Activated gamma-delta T cell treated with Interleukin-2 at 50 U/mL for 16 hours (primary cell): ENCODE data around the gene WDFY3.
"Not testable (repeated sequence)": the region's sequence is repeated elsewhere in the genome, so short reads cannot be mapped to it uniquely, and the experiment has no call there.

ENCODE experiments used
- DNase-seq: peaks from one replicate; pipeline ENCODE4 v3.0.0-alpha.2; 2020

Gene WDFY3

DNA sequence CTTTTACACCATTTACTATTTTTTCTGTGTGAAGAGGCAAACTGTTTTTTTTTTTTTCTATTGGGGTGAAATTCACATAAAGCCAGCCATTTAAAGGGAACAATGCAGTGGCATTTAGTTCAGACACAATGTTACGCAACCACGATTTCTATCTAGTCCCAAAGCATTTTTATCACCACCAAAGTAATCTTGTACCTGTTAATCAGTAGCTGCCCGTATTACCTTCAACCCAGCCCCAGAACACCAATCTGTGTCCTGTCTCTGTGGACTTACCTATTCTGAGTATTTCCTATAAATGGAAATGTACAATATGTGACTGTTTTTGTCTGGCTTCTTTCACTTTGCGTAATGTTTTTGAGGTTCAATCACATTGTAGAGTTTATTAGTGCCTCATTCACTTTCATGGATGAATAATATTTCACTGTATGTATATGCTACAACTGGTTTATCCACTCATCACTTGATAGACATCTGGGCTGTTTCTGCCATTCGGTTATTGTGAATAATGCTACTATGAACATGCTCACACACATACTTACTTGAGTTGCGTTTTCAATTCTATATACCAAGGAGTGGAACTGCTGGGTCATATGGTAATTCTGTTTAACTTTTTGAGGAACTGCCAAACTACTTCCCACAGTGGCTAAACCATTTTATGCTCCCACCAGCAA lies 267.4 kb downstream of the WDFY3 start:
- DNase-seq: no peak

- DNase-seq: no peak
Measured at GRCh38 chr4:84697615-84698201, 268.8 kb downstream of the WDFY3 start.

- DNase-seq: no peak
Measured at GRCh38 chr4:84697159-84697558, 269.3 kb downstream of the WDFY3 start.

- no peak for DNase-seq
Measured at GRCh38 chr4:84691800-84692199, 274.7 kb downstream of the WDFY3 start.

GRCh38 chr4:84691170-84691691 lies 275.3 kb downstream of the WDFY3 start:
- no peak for DNase-seq

DNA sequence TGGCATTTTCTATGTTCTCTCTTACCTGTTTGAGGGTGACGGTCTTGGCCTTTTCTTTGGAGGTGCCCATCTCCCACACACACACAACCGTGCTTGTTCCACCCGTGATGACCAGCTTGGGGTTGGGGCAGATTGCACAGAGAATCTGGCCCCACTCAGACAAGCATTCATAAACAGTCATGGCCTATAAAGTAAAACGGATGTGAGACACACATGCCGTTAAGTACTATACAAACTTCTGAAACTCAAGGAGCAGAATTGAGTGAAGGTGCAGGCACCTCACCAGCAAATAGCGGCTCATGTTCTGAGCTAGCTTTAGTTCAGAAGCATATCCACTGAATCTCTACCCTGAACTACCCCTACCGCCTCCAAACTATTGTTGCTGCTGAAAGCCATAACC lies 276.0 kb downstream of the WDFY3 start:
- no peak for DNase-seq

- no peak for DNase-seq
Measured at GRCh38 chr4:84689197-84689596, 277.3 kb downstream of the WDFY3 start.

GRCh38 chr4:84688605-84689004 lies 277.9 kb downstream of the WDFY3 start:
- DNase-seq: no peak

DNA sequence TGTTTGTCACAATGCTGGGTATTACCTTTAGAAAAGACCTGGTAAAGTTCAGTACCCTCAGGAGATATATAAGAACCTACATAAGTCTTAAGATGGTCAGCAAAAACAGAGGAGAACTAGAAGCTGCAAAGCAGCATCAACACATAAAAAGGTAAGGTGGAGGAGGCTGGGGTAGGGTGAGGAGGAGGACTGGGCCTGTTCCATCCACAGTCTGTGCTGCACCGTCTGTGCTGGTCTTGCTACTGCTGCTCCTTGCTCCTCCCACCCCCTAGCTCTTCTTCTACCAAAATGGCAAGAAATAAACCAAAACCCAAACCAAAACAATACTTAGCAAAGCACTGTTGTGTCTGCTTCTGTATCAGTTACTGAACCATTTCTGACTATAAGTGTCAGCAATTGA lies 281.4 kb downstream of the WDFY3 start:
- no peak for DNase-seq

DNA sequence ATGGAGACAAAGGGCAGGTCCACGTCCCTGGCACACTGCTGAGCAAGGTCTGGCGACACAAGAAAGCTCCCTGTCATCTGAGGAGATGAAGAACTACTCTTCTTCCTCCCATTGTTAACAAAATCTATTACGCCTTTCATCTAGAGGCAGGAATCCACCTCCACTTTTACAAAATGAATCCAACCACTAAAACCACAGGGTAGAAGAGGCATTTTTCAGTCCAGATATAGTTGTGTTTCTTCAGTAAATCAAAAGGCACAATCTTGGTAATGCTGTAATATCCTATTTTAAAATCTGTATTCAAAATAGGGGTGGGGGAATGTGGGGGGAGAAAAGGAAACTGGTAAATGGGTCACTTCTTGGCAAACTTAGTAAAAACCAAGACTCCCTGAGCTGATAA lies 282.1 kb downstream of the WDFY3 start:
- no peak for DNase-seq

GRCh38 chr4:84683064-84683850 lies 283.2 kb downstream of the WDFY3 start:
- DNase-seq: no peak

DNA sequence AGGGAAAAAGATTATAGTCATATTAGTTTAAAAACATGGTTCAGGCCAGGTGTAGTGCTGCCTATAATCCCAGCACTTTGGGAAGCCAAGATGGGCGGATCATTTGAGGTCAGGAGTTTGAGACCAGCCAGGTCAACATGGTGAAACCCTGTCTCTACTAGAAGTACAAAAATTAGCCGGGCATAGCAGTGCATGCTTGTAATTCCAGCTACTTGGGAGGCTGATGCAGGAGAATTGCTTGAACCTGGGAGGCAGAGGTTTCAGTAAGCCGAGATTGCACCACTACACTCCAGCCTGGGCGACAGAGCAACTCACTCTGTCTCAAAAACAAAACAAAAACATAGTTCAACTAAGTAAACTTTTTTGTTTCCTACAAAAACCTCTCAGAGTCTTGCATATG lies 283.8 kb downstream of the WDFY3 start:
- not testable (repeated sequence) for DNase-seq

DNA sequence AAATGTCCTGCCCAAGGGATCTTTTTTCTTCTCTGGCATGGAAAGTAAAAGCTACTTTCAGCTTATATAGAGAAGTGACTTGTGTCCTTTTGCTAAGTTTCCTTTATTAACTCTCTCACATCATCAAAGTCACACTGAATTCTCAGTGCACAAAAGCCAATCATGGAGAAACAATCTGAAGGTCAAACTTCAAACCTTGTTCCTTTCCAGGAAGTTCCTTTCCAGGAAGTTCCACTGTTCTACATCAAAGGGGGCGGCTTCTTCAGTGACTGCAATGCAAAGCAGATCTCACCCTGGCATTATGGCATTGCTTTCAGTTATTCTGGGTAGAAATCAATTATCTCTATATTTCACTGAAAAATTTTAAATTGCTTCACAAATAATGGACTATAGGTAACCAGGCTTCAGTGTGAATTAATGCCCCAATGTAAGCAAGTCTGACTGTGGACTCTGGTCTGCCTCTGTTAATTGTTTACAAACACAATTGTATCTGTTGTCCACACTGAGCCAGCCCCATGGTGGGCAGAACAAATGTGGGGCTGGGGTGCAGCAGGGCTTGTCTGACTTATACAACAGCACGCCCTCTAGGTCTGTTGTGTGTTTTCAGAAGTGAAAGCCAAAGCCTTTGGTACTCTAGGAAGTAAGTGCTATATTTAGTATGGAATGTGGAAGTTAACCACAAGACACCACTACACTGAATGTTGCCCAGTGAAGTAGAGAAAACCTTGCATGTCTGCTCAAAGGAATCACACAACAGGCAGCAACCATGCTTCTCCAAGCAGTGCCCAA lies 284.8 kb downstream of the WDFY3 start:
- no peak for DNase-seq

- DNase-seq: no peak
Measured at GRCh38 chr4:84680956-84681355, 285.5 kb downstream of the WDFY3 start.

DNA sequence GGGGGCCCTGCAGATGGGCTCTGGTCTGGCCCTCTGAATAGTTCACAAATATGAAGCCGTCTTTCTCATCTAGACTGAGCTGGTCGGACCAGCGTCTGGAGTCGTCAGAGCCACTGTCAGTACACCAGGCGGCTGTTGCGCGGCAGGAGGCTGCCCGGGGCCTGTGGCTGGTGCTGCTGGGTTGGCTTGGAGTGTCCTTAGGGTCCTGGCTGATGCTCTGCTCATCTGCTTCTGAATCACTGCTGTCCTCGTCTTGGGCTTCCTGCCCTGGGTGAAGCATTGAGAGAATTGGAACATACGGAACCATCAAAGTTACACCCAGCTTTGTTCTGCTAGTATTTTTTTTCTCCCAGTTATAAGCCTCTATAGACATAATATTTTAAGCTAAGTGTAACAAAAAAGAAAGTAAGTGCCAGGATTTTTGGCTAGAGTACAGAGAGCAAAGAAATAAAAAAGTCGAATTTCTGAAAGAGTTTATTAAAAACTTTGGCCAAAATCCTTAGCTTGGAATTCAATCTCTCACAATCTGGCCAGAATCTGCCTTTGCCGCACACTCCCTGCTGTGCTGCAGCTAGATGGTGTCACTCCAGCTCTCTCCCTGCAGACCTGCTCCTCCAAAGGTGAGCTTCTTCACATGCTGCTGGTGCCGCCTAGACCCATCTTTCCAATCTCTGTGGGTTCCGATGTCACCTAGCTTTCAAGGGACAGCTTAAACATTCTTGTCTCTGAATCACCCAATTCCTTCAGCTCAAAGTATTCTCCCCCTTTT lies 287.3 kb downstream of the WDFY3 start:
- no peak for DNase-seq

GRCh38 chr4:84677995-84678394 lies 288.5 kb downstream of the WDFY3 start:
- DNase-seq: no peak

DNA sequence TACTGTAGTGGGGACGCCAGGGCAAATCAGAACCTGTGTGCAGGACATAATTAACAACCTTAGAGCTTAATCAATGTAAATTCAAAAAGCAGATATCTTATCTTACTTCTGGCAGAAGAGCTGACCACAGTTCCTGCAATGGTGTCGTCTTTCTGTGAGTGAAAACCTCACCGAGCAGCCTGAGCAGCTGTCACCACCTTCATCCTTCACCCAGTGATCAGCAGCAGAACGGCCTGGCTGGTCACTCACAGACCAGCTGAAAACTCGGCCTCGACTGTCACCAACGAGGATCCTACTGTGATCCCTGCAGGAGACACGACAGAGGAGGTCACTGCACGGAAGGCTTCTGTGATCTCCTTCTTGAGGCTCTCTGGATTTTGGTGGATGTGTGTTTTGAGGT lies 289.4 kb downstream of the WDFY3 start:
- DNase-seq: no peak

DNA sequence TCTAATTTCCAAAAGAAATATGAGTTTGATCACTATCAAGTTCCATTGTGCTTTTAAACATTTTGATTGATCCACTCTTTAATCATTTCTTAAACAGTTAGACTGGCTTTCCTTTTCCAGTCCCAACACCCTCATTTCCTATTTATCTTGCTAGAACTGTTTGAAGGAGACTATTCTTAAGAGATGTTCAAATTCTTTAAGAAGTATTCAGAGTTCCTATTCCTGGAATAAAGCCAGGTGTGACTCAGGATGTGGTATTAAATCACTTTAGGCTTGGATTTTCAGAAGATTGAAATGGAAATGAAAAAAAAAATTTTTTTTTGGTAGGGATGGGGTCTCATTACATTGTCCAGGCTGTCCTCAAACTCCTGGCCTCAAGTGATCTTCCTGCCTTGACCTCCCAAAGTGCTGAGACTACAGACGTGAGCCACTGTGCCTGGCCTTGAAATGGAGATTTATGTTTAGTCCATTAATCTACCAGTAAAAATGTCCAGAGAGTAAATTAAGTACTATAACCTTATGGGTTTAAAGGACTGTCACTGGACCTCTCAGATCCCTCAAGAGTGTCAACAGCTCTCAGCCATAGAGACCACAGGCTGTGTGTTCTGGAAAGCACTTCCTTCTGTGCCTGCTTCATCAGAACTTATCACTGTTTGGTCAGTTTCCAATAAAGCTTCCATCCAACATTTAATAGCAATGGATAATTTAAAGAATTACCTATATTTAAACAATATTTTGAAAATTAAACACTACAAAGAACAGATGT lies 292.8 kb downstream of the WDFY3 start:
- no peak for DNase-seq

DNA sequence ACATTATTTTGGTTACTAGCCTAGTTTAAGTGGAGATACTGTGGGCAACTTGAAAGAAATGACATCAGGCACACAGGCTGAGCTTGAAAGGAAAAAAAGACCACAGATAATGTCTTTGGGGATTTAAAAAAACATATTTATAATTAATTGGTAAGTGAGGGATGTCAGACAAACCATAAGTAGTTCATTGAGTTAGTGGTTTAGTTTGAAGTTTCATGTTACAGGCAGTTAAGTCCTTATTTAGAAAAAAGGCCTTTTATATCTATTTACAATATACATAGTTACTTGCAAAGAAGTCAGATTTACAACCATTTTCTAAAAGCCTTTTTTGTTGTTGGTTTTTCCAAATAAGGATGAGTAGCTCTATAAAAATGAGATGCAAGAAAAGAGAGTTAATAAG lies 294.3 kb downstream of the WDFY3 start:
- no peak for DNase-seq

DNA sequence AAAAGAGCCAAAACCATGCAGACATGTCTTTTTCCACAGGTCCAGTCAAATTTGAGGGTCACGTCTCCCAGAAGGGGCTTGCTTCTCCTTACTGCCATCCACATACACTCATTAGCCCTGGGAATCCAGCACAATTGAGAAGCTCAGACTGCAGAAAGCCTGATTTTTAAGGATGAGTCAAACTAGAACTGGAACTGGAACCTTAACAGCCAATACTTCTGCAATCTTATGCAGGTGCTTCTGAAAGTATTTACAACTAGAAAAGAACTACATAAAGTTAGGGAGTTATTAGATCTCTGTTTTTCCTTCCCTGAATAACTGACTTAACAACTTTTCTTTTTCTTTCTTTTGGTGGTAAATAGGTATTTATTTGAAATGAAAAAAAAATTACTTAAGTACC lies 297.3 kb downstream of the WDFY3 start:
- no peak for DNase-seq

GRCh38 chr4:84666439-84666838 lies 300.1 kb downstream of the WDFY3 start:
- no peak for DNase-seq

DNA sequence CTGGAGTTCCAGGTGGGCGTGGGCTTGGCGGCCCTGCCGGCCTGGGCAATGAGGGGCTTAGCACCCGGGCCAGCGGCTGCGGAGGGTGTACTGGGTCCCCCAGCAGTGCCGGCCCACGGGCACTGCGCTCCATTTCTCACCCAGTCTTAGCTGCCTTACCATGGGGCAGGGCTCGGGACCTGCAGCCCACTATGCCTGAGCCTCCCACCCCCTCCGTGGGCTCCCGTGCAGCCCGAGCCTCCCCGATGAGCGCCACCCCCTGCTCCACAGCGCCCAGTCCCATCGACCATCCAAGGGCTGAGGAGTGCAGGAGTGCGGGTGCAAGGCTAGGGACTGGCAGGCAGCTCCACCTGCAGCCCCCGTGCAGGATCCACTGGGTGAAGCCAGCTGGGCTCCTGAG lies 301.7 kb downstream of the WDFY3 start:
- not testable (repeated sequence) for DNase-seq
